ENCODE results near the gene ZDHHC22. TPM values are rescaled to one million over a fixed set of nuclear protein-coding genes. Genes with fewer than 3 reads are reported as not detected.
A peak's percentile ranks its signal among the peaks of the same experiment; 100 is the strongest.

ZDHHC22 gene
- total and polyA plus RNA-seq, 2 of the 13 experiments (the other 11 are each of a cell fraction or from before 2014, with no cell fraction given), result not detected

DNA sequence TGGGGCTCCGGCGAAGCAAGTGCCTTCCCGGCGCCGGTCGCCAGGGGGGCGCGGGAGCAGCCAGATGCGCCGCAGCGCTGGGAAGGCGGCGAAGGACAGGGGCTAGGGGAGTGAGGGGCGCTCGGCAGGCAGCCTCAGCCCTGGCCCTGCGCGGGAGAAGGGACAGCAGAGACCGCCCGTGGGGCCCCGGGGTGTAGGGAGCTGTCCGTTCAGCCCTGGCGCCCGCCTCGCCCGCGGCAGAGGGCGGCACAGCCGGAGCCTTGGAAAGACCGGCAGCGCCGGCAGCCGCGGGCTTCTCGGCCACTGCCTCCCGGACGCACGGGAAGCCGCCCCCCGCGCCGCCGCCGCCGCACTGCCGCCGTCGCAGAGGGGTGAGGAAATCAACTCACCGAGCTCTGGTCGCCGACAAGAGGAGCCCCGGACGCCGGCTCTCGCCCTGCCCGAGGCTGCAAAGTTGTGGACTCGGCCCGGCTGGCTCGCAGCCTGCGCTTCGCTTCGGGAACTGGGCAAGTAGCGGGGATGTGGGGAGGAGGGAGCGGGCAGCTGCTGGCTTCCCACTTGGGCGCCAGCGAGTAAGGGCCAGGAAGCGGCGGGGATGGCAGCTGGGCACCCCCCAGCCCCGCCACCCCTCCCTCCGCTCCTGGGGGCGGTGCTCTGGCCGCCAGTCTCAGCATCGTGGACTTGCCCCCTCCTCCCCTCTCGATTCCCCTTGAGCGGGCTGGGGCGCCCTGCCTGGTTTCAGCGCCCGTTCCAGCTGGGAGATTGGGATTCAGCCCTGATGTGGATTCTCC is at the start of gene ZDHHC22 (continued):
- TF ChIP-seq ZNF562 (CRISPR knock-in tag; IDR thresholded peaks at IDR 0.05; ENCODE audit: borderline replicate concordance) (no peak), ZNF724P (CRISPR knock-in tag; IDR thresholded peaks at IDR 0.05; ENCODE audit: borderline replicate concordance) (no peak), MXD4 (CRISPR knock-in tag; IDR thresholded peaks at IDR 0.05) (no peak), ZNF678 (CRISPR knock-in tag; IDR thresholded peaks at IDR 0.05) (no peak), ZNF800 (CRISPR knock-in tag; IDR thresholded peaks at IDR 0.05) (peak; percentile 97), XBP1 (CRISPR knock-in tag; IDR thresholded peaks at IDR 0.05) (no peak), MAF1 (CRISPR knock-in tag; IDR thresholded peaks at IDR 0.05; ENCODE audit: borderline replicate concordance) (no peak), CHCHD3 (CRISPR knock-in tag; IDR thresholded peaks at IDR 0.05) (no peak)
- TF ChIP-seq, protein P1, sequence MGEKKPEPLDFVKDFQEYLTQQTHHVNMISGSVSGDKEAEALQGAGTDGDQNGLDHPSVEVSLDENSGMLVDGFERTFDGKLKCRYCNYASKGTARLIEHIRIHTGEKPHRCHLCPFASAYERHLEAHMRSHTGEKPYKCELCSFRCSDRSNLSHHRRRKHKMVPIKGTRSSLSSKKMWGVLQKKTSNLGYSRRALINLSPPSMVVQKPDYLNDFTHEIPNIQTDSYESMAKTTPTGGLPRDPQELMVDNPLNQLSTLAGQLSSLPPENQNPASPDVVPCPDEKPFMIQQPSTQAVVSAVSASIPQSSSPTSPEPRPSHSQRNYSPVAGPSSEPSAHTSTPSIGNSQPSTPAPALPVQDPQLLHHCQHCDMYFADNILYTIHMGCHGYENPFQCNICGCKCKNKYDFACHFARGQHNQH (CRISPR knock-in tag; IDR thresholded peaks at IDR 0.05), result no peak

DNA sequence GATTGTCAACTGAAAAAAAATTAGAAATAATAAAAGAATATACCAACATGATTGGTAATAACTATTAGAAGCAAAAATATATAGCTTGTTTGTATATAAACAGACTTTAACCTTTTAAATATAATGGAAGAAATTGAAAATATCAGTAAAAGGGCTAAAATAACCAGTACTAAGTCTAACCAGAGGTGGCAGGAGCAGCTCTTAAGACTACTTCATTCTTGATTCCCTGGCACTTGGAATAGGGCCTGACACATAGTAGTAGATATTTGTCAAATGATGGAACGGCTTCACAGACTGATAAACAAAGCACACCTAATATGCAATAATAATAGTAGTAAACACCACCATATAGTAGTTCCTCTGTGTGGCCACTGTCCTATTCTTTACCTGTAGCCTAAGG is 49.4 kb upstream of the ZDHHC22 start:
- no peak overlapping the region for H2AFZ ChIP-seq (ENCODE audit: low read length)
- H3K9me3 ChIP-seq (ENCODE audit: low read length), result no peaks in the 10 kb centered on the region
- BruUV-seq (replicated peaks), result no TSS peak
- H3K9ac ChIP-seq (ENCODE audit: insufficient read depth, low read depth, low read length), result no peak overlapping the region
- no peaks in the 10 kb centered on the region for H4K20me1 ChIP-seq (ENCODE audit: insufficient read depth, low read length)
- no peak overlapping the region for H3K4me2 ChIP-seq (ENCODE audit: low read depth, low read length)
- 0% methylated on average over 1 of the region's 1 CpG for WGBS (ENCODE audit: low lambda C conversion rate)
- no peak overlapping the region for H3K4me3 ChIP-seq (replicated peaks in 1 of 3; ENCODE audit: insufficient read depth in 1 of 3, low read depth in 2 of 3, low read length in 3 of 3)
- ATAC-seq (no peak), FAIRE-seq (no peak), DNase-seq (ENCODE audit: low spot score) (no peak)
- in situ Hi-C loops (cut with HindIII; ENCODE audit: extremely low pct_ligation_motif_present, low pct_unique_long_range_greater_than_20kb) (no loop called here), intact Hi-C loops (cut with micrococcal nuclease; ENCODE audit: unreplicated experiment) (no loop called here)
- H3K79me2 ChIP-seq (ENCODE audit: insufficient read depth, low read length), result no peaks in the 10 kb centered on the region
- CTCF ChIA-PET (ENCODE audit: low intra/inter-chr PET ratio, low total read pairs), result no interaction called here
- H3K27me3 ChIP-seq (ENCODE audit: control insufficient read depth in 1 of 2, insufficient read depth in 2 of 2, low read length in 2 of 2), result peaks cover 0 to 2% of the 10 kb centered on the region in 2 experiments; a peak in 1 of 5 replicates
- H3K36me3 ChIP-seq (replicated peaks in 1 of 2; ENCODE audit: control insufficient read depth in 1 of 2, insufficient read depth in 2 of 2, low read length in 2 of 2), result no peaks in the 10 kb centered on the region
- peaks cover 21% of the 10 kb centered on the region for H3K4me1 ChIP-seq (ENCODE audit: insufficient read depth, low read length)
- no peak for TF ChIP-seq ZNF138 (CRISPR knock-in tag; IDR thresholded peaks at IDR 0.05; ENCODE audit: low read depth)
- no peak for TF ChIP-seq AGO2 (optimal IDR thresholded peaks at IDR 0.05; ENCODE audit: low read depth, low read length)
- TF ChIP-seq, protein P2, sequence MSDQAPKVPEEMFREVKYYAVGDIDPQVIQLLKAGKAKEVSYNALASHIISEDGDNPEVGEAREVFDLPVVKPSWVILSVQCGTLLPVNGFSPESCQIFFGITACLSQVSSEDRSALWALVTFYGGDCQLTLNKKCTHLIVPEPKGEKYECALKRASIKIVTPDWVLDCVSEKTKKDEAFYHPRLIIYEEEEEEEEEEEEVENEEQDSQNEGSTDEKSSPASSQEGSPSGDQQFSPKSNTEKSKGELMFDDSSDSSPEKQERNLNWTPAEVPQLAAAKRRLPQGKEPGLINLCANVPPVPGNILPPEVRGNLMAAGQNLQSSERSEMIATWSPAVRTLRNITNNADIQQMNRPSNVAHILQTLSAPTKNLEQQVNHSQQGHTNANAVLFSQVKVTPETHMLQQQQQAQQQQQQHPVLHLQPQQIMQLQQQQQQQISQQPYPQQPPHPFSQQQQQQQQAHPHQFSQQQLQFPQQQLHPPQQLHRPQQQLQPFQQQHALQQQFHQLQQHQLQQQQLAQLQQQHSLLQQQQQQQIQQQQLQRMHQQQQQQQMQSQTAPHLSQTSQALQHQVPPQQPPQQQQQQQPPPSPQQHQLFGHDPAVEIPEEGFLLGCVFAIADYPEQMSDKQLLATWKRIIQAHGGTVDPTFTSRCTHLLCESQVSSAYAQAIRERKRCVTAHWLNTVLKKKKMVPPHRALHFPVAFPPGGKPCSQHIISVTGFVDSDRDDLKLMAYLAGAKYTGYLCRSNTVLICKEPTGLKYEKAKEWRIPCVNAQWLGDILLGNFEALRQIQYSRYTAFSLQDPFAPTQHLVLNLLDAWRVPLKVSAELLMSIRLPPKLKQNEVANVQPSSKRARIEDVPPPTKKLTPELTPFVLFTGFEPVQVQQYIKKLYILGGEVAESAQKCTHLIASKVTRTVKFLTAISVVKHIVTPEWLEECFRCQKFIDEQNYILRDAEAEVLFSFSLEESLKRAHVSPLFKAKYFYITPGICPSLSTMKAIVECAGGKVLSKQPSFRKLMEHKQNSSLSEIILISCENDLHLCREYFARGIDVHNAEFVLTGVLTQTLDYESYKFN (CRISPR knock-in tag; conservative IDR thresholded peaks at IDR 0.05), result no peak
- TF ChIP-seq GATAD1 (CRISPR knock-in tag; IDR thresholded peaks at IDR 0.05), result no peak
- no peak for TF ChIP-seq ZNF33B (CRISPR knock-in tag; IDR thresholded peaks at IDR 0.05)
- no peak for TF ChIP-seq SOX6 (IDR thresholded peaks at IDR 0.05)
- TF ChIP-seq SOX6 (CRISPR knock-in tag; IDR thresholded peaks at IDR 0.05), result no peak
- TF ChIP-seq HDAC6 (IDR thresholded peaks at IDR 0.05; ENCODE audit: low read depth, low read length), result no peak
- POLR2A ChIA-PET, result no interaction called here
- H3K27ac ChIP-seq (ENCODE audit: extremely low read length, insufficient read depth, low read length), result no peak overlapping the region

Measured in HepG2 (cell line).